Liver (tissue), 9 donors: ENCODE measurements around the gene TEC. TPM values are rescaled to one million over a fixed set of nuclear protein-coding genes. Genes with fewer than 3 reads are reported as not detected.

Source experiments
- DNase-seq: peaks from one replicate; pipeline ENCODE4 v3.0.0-alpha.2; 2017; ENCODE audit warnings: low spot score
- H3K27ac ChIP-seq, 2 donors: one replicate each; pipeline ENCODE4 v1.7.0; 2013; ENCODE audit warnings: inconsistent platforms in 2 of 2, low read length in 2 of 2, control low read depth in 1 of 2, low read depth in 1 of 2, mild to moderate bottlenecking in 1 of 2
- H3K27me3 ChIP-seq, 4 donors: one replicate each; pipeline versions ENCODE4 v1.6.1 to v1.7.0; 2013; ENCODE audit warnings: low read length in 3 of 4, inconsistent platforms in 1 of 4, mild to moderate bottlenecking in 1 of 4, moderate library complexity in 1 of 4; ENCODE audit not compliant: control insufficient read depth in 4 of 4, insufficient read depth in 4 of 4
- H3K36me3 ChIP-seq, 4 donors: one replicate each; pipeline versions ENCODE4 v1.6.1 to v1.7.0; 2013; ENCODE audit warnings: low read length in 3 of 4, mild to moderate bottlenecking in 3 of 4, low read depth in 1 of 4, moderate library complexity in 1 of 4; ENCODE audit not compliant: control insufficient read depth in 4 of 4, insufficient read depth in 3 of 4
- H3K4me1 ChIP-seq, 4 donors: one replicate each; pipeline versions ENCODE4 v1.6.1 to v1.7.0; 2013; ENCODE audit warnings: low read length in 3 of 4, mild to moderate bottlenecking in 3 of 4, moderate library complexity in 1 of 4; ENCODE audit not compliant: control insufficient read depth in 4 of 4, insufficient read depth in 4 of 4
- H3K4me3 ChIP-seq, 3 donors: one replicate each; pipeline versions ENCODE4 v1.6.1 to v1.7.0; 2013; ENCODE audit warnings: low read length in 3 of 3, control low read depth in 1 of 3, low read depth in 1 of 3, mild to moderate bottlenecking in 1 of 3
- H3K9ac ChIP-seq, 2 donors: one replicate each; pipeline ENCODE4 v1.7.0; 2013; ENCODE audit warnings: low read length in 2 of 2, mild to moderate bottlenecking in 2 of 2, moderate library complexity in 2 of 2, control low read depth in 1 of 2, low read depth in 1 of 2
- H3K9me3 ChIP-seq, 4 donors: one replicate each; pipeline versions ENCODE4 v1.6.1 to v1.7.0; 2013; ENCODE audit warnings: low read length in 3 of 4; ENCODE audit not compliant: control insufficient read depth in 4 of 4
- ATF3 ChIP-seq: IDR thresholded peaks from 2 replicates; pipeline ENCODE4 v1.6.1; 2016; ENCODE audit warnings: antibody characterized with exemption
- CTCF ChIP-seq: fragments of 150-350 bp; IDR thresholded peaks from 2 replicates; pipeline ENCODE4 v1.5.1; 2017; ENCODE audit warnings: improper control_type of control experiment, low read depth, low read length; ENCODE audit not compliant: missing input control
- EGR1 ChIP-seq, 2 donors: IDR thresholded peaks; 2 replicates each; pipeline ENCODE4 v1.6.1; 2016 to 2018; ENCODE audit warnings: antibody characterized with exemption in 2 of 2, low read depth in 2 of 2
- FOXA1 ChIP-seq: IDR thresholded peaks from 2 replicates; pipeline ENCODE4 v1.6.1; 2016; ENCODE audit warnings: antibody characterized with exemption
- FOXA2 ChIP-seq: IDR thresholded peaks from 2 replicates; pipeline ENCODE4 v1.6.1; 2016; ENCODE audit warnings: antibody characterized with exemption
- GABPA ChIP-seq, 2 donors: IDR thresholded peaks in 1 of 2; conservative IDR thresholded peaks in 1 of 2; 2 replicates each; pipeline ENCODE4 v1.6.1; 2016; ENCODE audit warnings: antibody characterized with exemption in 2 of 2, mild to moderate bottlenecking in 1 of 2, moderate library complexity in 1 of 2
- HNF4A ChIP-seq, 2 donors: conservative IDR thresholded peaks; 2 replicates each; pipeline ENCODE4 v1.6.1; 2016; ENCODE audit warnings: antibody characterized with exemption in 2 of 2, mild to moderate bottlenecking in 2 of 2
- HNF4G ChIP-seq: IDR thresholded peaks from 2 replicates; pipeline ENCODE4 v1.6.1; 2016; ENCODE audit warnings: antibody characterized with exemption
- JUND ChIP-seq, 2 donors: IDR thresholded peaks; 2 replicates each; pipeline ENCODE4 v1.6.1; 2016; ENCODE audit warnings: antibody characterized with exemption in 2 of 2
- MAX ChIP-seq: IDR thresholded peaks from 2 replicates; pipeline ENCODE4 v1.6.1; 2016; ENCODE audit warnings: antibody characterized with exemption
- NR2F2 ChIP-seq: IDR thresholded peaks from 2 replicates; pipeline ENCODE4 v1.6.1; 2016; ENCODE audit warnings: antibody characterized with exemption
- RAD21 ChIP-seq, 2 donors: IDR thresholded peaks; 2 replicates each; pipeline ENCODE4 v1.6.1; 2016; ENCODE audit warnings: antibody characterized with exemption in 2 of 2, mild to moderate bottlenecking in 2 of 2
- REST ChIP-seq: IDR thresholded peaks from 2 replicates; pipeline ENCODE4 v1.6.1; 2016; ENCODE audit warnings: antibody characterized with exemption, mild to moderate bottlenecking
- RXRA ChIP-seq, 2 donors: IDR thresholded peaks; 2 replicates each; pipeline ENCODE4 v1.6.1; 2017 to 2018; ENCODE audit warnings: antibody characterized with exemption in 2 of 2, mild to moderate bottlenecking in 1 of 2
- SP1 ChIP-seq: IDR thresholded peaks from 2 replicates; pipeline ENCODE4 v1.6.1; 2018; ENCODE audit warnings: antibody characterized with exemption, mild to moderate bottlenecking
- TAF1 ChIP-seq: conservative IDR thresholded peaks from 2 replicates; pipeline ENCODE4 v1.6.1; 2016; ENCODE audit warnings: antibody characterized with exemption, mild to moderate bottlenecking
- YY1 ChIP-seq: IDR thresholded peaks from 2 replicates; pipeline ENCODE4 v1.6.1; 2016; ENCODE audit warnings: antibody characterized with exemption, mild to moderate bottlenecking
- ZBTB33 ChIP-seq: IDR thresholded peaks from 2 replicates; pipeline ENCODE4 v1.6.1; 2016; ENCODE audit warnings: antibody characterized with exemption
- WGBS: extraction: QIAGEN DNeasy Blood & Tissue Kit; methylation state at CpG from one replicate; pipeline ENCODE4 v1.1.7; 2013; 5-methylcytosine and 5-hydroxymethylcytosine counted together
- polyA plus RNA-seq, 2 donors: library from polyadenylated mRNA; stranded (reverse) in 1 of 2; unstranded in 1 of 2; fragments of 200-250 nt in 1 of 2; fragments of >200 nt in 1 of 2; fragmentation: Nextera tagmentation in 1 of 2; extraction: Ambion mirVana in 1 of 2; gene quantifications; one replicate each; pipeline versions ENCODE4 v1.2.1 to v1.2.3, GENCODE V29; 2013 to 2015
- total RNA-seq, 2 donors: library from RNA; depleted of rRNA; stranded (reverse); fragments of >200 nt; gene quantifications; one replicate each; pipeline ENCODE4 v1.2.3, GENCODE V29; 2014
- donor health status: healthy.
- donor health status: healthy.
- donor health status: healthy.
- donor health status: healthy.
- donor health status: healthy.

Gene TEC
- total and polyA plus RNA-seq, 4 donors: 1.1 to 4.7 (median 2.0) TPM

GRCh38 chr4:48269861-48270522 is 354 bp upstream of the TEC start:
- Histone ChIP-seq H3K27me3 (no peaks in the 10 kb centered on the region), H3K4me3 (peak overlapping the region; percentile 68 to 78 (median 76)), H3K9ac (peak overlapping the region; percentile 69 to 75), H3K36me3 (no peaks in the 10 kb centered on the region), H3K4me1 (peaks cover 0 to 32% (median under 1%) of the 10 kb centered on the region in 4 donors), H3K9me3 (no peaks in the 10 kb centered on the region), H3K27ac (peak overlapping the region; percentile 81 to 89)
- peak; percentile 98 for DNase-seq
- TF ChIP-seq GABPA (IDR thresholded peaks at IDR 0.05 in 1 of 2, conservative IDR thresholded peaks at IDR 0.05 in 1 of 2) (peak; percentile 23 to 83), CTCF (peak; percentile 30), TAF1 (peak; percentile 48), SP1 (peak; percentile 71), ZBTB33 (no peak), HNF4G (no peak), NR2F2 (no peak), RAD21 (IDR thresholded peaks at IDR 0.05) (peak; percentile 37 to 39), FOXA1 (no peak), ATF3 (no peak), JUND (IDR thresholded peaks at IDR 0.05) (peak in 1 of 2 donors; percentile 25), HNF4A (conservative IDR thresholded peaks at IDR 0.05) (peak in 1 of 2 donors; percentile 21), EGR1 (IDR thresholded peaks at IDR 0.05; ENCODE audit: low read depth in 2 of 2) (peak; percentile 52 to 87), REST (peak; percentile 0), MAX (peak; percentile 55), FOXA2 (no peak), RXRA (IDR thresholded peaks at IDR 0.05) (peak; percentile 50 to 63), YY1 (peak; percentile 77)
- 3% methylated on average over 41 of the region's 41 CpGs for WGBS
